IMR-90 (cell line): ENCODE measurements around the gene STUB1. TPM values are rescaled to one million over a fixed set of nuclear protein-coding genes. Genes with fewer than 3 reads are reported as not detected.

ENCODE experiments used
- ATAC-seq: fragments of 200-7000 bp; cut with Tn5 transposase; 2 replicates; pipeline ENCODE4 v1.9.1; 2020; ENCODE audit warnings: low read depth, mild to moderate bottlenecking, moderate library complexity
- BruUV-seq: library from RNA; stranded (reverse); fragments of 400-500 nt; replicated peaks from 2 replicates; lab custom pipeline; 2021; lab: Mats Ljungman, UMichigan
- CTCF ChIA-PET: fragments of 300-600 bp; formaldehyde crosslinking; extraction: SDS; loops from one replicate; lab custom pipeline; 2021; ENCODE audit warnings: antibody characterized with exemption; lab: Yijun Ruan, JAX
- POLR2A ChIA-PET: fragments of 300-600 bp; sonication (Branson Sonifier 250); formaldehyde crosslinking; loops from one replicate; lab custom pipeline; 2022; ENCODE audit warnings: antibody characterized with exemption; ENCODE audit not compliant: unreplicated experiment; lab: Charles Lee
- DNase-seq: peaks from one replicate; pipeline ENCODE4 v3.0.0; 2013
- H2AFZ ChIP-seq: replicated peaks from 2 replicates; pipeline ENCODE3; 2013; ENCODE audit warnings: low read length, mild to moderate bottlenecking; ENCODE audit not compliant: poor library complexity
- H2AK5ac ChIP-seq: 2 replicates; pipeline ENCODE4 v1.6.1; 2013; ENCODE audit warnings: low read depth, low read length, inconsistent platforms
- H2AK9ac ChIP-seq: replicated peaks from 2 replicates; pipeline ENCODE3; 2013; ENCODE audit warnings: mild to moderate bottlenecking, low read depth, low read length, moderate library complexity; ENCODE audit not compliant: poor library complexity
- H2BK120ac ChIP-seq: 2 replicates; pipeline ENCODE4 v1.6.1; 2013; ENCODE audit warnings: low read depth, low read length, inconsistent platforms
- H2BK15ac ChIP-seq: 3 replicates; pipeline ENCODE4 v1.6.1; 2013; ENCODE audit warnings: low read depth, low read length, inconsistent platforms
- H2BK20ac ChIP-seq: 2 replicates; pipeline ENCODE4 v1.6.1; 2013; ENCODE audit warnings: low read depth, mild to moderate bottlenecking, inconsistent platforms, low read length, moderate library complexity
- H2BK5ac ChIP-seq: 2 replicates; pipeline ENCODE4 v1.6.1; 2013; ENCODE audit warnings: mild to moderate bottlenecking, low read depth, low read length, inconsistent platforms; ENCODE audit not compliant: poor library complexity, severe bottlenecking
- H3K14ac ChIP-seq: replicated peaks from 2 replicates; pipeline ENCODE4 v1.6.1; 2013; ENCODE audit warnings: low read depth, low read length, inconsistent platforms
- H3K18ac ChIP-seq: 2 replicates; pipeline ENCODE4 v1.6.1; 2013; ENCODE audit warnings: low read depth, low read length, control low read depth
- H3K23ac ChIP-seq: 2 replicates; pipeline ENCODE4 v1.6.1; 2013; ENCODE audit warnings: low read depth, low read length, inconsistent platforms
- H3K27ac ChIP-seq: 2 replicates; pipeline ENCODE4 v1.5.1; 2013; ENCODE audit warnings: mild to moderate bottlenecking, control low read depth, low read length; ENCODE audit not compliant: insufficient read depth
- H3K27me3 ChIP-seq: 2 replicates; pipeline ENCODE4 v1.6.1; 2013; ENCODE audit warnings: low read length; ENCODE audit not compliant: control insufficient read depth, insufficient read depth
- H3K36me3 ChIP-seq: 2 replicates; pipeline ENCODE4 v1.6.1; 2013; ENCODE audit warnings: low read length, mixed read lengths; ENCODE audit not compliant: control insufficient read depth, insufficient read depth
- H3K4ac ChIP-seq: 2 replicates; pipeline ENCODE4 v1.6.1; 2013; ENCODE audit warnings: low read depth, low read length, inconsistent platforms
- H3K4me1 ChIP-seq: 2 replicates; pipeline ENCODE4 v1.6.1; 2013; ENCODE audit warnings: low read length, mixed read lengths; ENCODE audit not compliant: control insufficient read depth, insufficient read depth
- H3K4me2 ChIP-seq: 2 replicates; pipeline ENCODE4 v1.6.1; 2013; ENCODE audit warnings: low read depth, mild to moderate bottlenecking, control low read depth, low read length, moderate library complexity
- H3K4me3 ChIP-seq: 2 replicates; pipeline ENCODE4 v1.5.1; 2013; ENCODE audit warnings: low read depth, mild to moderate bottlenecking, control low read depth, low read length, moderate library complexity; ENCODE audit not compliant: insufficient read depth
- H3K56ac ChIP-seq: 2 replicates; pipeline ENCODE4 v1.6.1; 2013; ENCODE audit warnings: low read length, inconsistent platforms; ENCODE audit not compliant: insufficient read depth; ENCODE audit errors: extremely low read depth
- H3K79me1 ChIP-seq, 2 experiments: 2 replicates each; pipeline ENCODE4 v1.6.1; 2013; ENCODE audit warnings: low read length in 2 of 2, inconsistent platforms in 1 of 2, low read depth in 1 of 2
- H3K9ac ChIP-seq: 2 replicates; pipeline ENCODE4 v1.6.1; 2013; ENCODE audit warnings: low read depth, low read length, control low read depth
- H3K9me1 ChIP-seq: 2 replicates; pipeline ENCODE4 v1.6.1; 2013; ENCODE audit warnings: low read length, inconsistent platforms; ENCODE audit not compliant: insufficient read depth
- H3K9me3 ChIP-seq: 2 replicates; pipeline ENCODE4 v1.6.1; 2013; ENCODE audit warnings: low read length; ENCODE audit not compliant: control insufficient read depth, insufficient read depth
- H4K20me1 ChIP-seq: 2 replicates; pipeline ENCODE4 v1.6.1; 2013; ENCODE audit warnings: low read length, inconsistent platforms; ENCODE audit not compliant: insufficient read depth
- H4K5ac ChIP-seq: 2 replicates; pipeline ENCODE4 v1.6.1; 2013; ENCODE audit warnings: mild to moderate bottlenecking, low read depth, low read length, control low read depth
- H4K8ac ChIP-seq, 2 experiments: 2 replicates each; pipeline ENCODE4 v1.6.1; 2013; ENCODE audit warnings: low read depth in 2 of 2, low read length in 2 of 2, control low read depth in 1 of 2, inconsistent platforms in 1 of 2
- H4K91ac ChIP-seq: 2 replicates; pipeline ENCODE4 v1.6.1; 2013; ENCODE audit warnings: low read depth, low read length, inconsistent platforms; ENCODE audit not compliant: insufficient read depth
- BHLHE40 ChIP-seq: fragments of 150-350 bp; IDR thresholded peaks from 2 replicates; pipeline ENCODE4 v1.6.1; 2016; ENCODE audit warnings: mild to moderate bottlenecking, low read depth, low read length
- CEBPB ChIP-seq: IDR thresholded peaks from 2 replicates; pipeline ENCODE4 v1.6.1; 2012; ENCODE audit warnings: low read depth, low read length, improper control_type of control experiment
- CHD1 ChIP-seq: IDR thresholded peaks from 2 replicates; pipeline ENCODE4 v1.6.1; 2012; ENCODE audit warnings: low read depth, low read length, improper control_type of control experiment
- MAFK ChIP-seq: IDR thresholded peaks from 2 replicates; pipeline ENCODE4 v1.6.1; 2012; ENCODE audit warnings: low read depth, low read length, improper control_type of control experiment
- MAZ ChIP-seq: IDR thresholded peaks from 2 replicates; pipeline ENCODE4 v1.6.1; 2012; ENCODE audit warnings: low read depth, mild to moderate bottlenecking, low read length, improper control_type of control experiment, moderate library complexity, borderline replicate concordance
- NFE2L2 ChIP-seq: fragments of 150-350 bp; IDR thresholded peaks from 2 replicates; pipeline ENCODE4 v1.6.1; 2016; ENCODE audit warnings: low read depth, mild to moderate bottlenecking, low read length
- RAD21 ChIP-seq: IDR thresholded peaks from 2 replicates; pipeline ENCODE4 v1.6.1; 2012; ENCODE audit warnings: low read length, improper control_type of control experiment
- RCOR1 ChIP-seq: IDR thresholded peaks from 2 replicates; pipeline ENCODE4 v1.6.1; 2012; ENCODE audit warnings: mild to moderate bottlenecking, low read length, improper control_type of control experiment; ENCODE audit not compliant: insufficient replicate concordance
- RFX5 ChIP-seq: IDR thresholded peaks from 2 replicates; pipeline ENCODE4 v1.8.0; 2012; ENCODE audit warnings: low read depth, mild to moderate bottlenecking, low read length, moderate library complexity
- WGBS, 2 experiments: methylation state at CpG; one replicate each; pipeline versions ENCODE4 v1.1.5 to v1.1.7; 2013; ENCODE audit warnings: missing lambda C conversion rate in 2 of 2; ENCODE audit not compliant: insufficient read length in 1 of 2; ENCODE audit errors: extremely low coverage in 2 of 2; 5-methylcytosine and 5-hydroxymethylcytosine counted together
- dilution Hi-C: fragments of 300-500 bp; cut with HindIII; formaldehyde crosslinking; loops from one replicate; pipeline ENCODE4 v1.14.3; 2018; ENCODE audit warnings: low sequenced_read_pairs; ENCODE audit not compliant: unreplicated experiment
- in situ Hi-C: fragments of 300-500 bp; cut with MboI; formaldehyde crosslinking; loops from 3 replicates; pipeline ENCODE4 v1.14.3; 2019; ENCODE audit warnings: low sequenced_read_pairs, inconsistent platforms, mixed read lengths
- intact Hi-C: fragments of 100-400 bp; cut with micrococcal nuclease; formaldehyde crosslinking; loops from 2 replicates; pipeline ENCODE4 v1.10.0; 2022
- polyA plus RNA-seq, 3 experiments: library from polyadenylated mRNA; depleted of rRNA; stranded (reverse); fragments of >200 nt; gene quantifications; 2 replicates each; pipeline ENCODE4 v1.2.3, GENCODE V29; 2012; ENCODE audit warnings: low replicate concordance in 1 of 3
- total RNA-seq: library from RNA; depleted of rRNA; stranded (reverse); fragments of >200 nt; gene quantifications from 2 replicates; pipeline ENCODE4 v1.2.3, GENCODE V29; 2012
- TF ChIP-seq, protein P1 (sequence below): fragments of 150-350 bp; IDR thresholded peaks from 2 replicates; pipeline ENCODE4 v1.6.1; 2016; ENCODE audit warnings: low read depth, mild to moderate bottlenecking, low read length, moderate library complexity, borderline replicate concordance

The STUB1 gene
- total and polyA plus RNA-seq, 2 of the 4 experiments (the other 2 are of a cell fraction) = 183 to 186 TPM

DNA sequence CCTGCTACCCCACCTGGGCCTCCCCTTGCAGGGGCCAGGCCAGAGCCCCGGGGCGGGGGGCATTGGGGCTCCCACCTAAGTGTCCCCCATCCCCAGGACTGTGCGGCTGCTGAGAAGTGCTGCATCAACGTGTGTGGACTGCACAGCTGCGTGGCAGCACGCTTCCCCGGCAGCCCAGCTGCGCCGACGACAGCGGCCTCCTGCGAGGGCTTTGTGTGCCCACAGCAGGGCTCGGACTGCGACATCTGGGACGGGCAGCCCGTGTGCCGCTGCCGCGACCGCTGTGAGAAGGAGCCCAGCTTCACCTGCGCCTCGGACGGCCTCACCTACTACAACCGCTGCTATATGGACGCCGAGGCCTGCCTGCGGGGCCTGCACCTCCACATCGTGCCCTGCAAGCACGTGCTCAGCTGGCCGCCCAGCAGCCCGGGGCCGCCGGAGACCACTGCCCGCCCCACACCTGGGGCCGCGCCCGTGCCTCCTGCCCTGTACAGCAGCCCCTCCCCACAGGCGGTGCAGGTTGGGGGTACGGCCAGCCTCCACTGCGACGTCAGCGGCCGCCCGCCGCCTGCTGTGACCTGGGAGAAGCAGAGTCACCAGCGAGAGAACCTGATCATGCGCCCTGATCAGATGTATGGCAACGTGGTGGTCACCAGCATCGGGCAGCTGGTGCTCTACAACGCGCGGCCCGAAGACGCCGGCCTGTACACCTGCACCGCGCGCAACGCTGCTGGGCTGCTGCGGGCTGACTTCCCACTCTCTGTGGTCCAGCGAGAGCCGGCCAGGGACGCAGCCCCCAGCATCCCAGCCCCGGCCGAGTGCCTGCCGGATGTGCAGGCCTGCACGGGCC lies 47.5 kb upstream of the STUB1 start:
- Histone ChIP-seq H3K36me3 (peaks cover 12% of the 10 kb centered on the region; the same call in 1 of the 2 replicates), H3K9me3 (no peaks in the 10 kb centered on the region), H3K27ac (no peak overlapping the region), H3K4ac (no peak overlapping the region), H3K56ac (no peak overlapping the region), H3K18ac (no peak overlapping the region), H4K91ac (no peak overlapping the region), H3K4me3 (no peak overlapping the region), H2BK20ac (no peak overlapping the region), H3K79me1 (peaks cover 0 to 17% of the 10 kb centered on the region in 2 experiments; a peak in 2 of 4 replicates), H2BK120ac (no peak overlapping the region), H4K5ac (no peak overlapping the region), H2BK5ac (no peak overlapping the region), H3K4me2 (no peak overlapping the region), H3K27me3 (no peaks in the 10 kb centered on the region), H2AFZ (no peak overlapping the region), H3K4me1 (peaks cover 25% of the 10 kb centered on the region), H3K9ac (no peak overlapping the region), H2AK9ac (peak overlapping the region; percentile 55), H2BK15ac (no peak overlapping the region), H4K20me1 (peaks cover 4% of the 10 kb centered on the region), H3K23ac (no peak overlapping the region), H2AK5ac (no peak overlapping the region), H3K14ac (no peak overlapping the region), H4K8ac (no peak overlapping the region), H3K9me1 (0 out of 2 replicates have a peak, but pooled peaks cover 5% of the 10 kb centered on the region)
- DNase-seq = no peak
- intact Hi-C loops = no loop called here
- dilution Hi-C loops = no loop called here
- in situ Hi-C loops = no loop called here
- BruUV-seq = no TSS peak
- CTCF ChIA-PET = no interaction called here
- POLR2A ChIA-PET = no interaction called here
- whole genome bisulfite sequencing, 2 experiments = 93% methylated on average over 37 of the region's 67 CpGs; no CpG with 5 or more reads in 1 of the 2 experiments
- TF ChIP-seq NFE2L2 (no peak), CHD1 (no peak), CEBPB (no peak), RFX5 (no peak), RCOR1 (no peak), BHLHE40 (no peak), RAD21 (no peak), MAZ (no peak), MAFK (no peak)
- TF ChIP-seq, protein P1, sequence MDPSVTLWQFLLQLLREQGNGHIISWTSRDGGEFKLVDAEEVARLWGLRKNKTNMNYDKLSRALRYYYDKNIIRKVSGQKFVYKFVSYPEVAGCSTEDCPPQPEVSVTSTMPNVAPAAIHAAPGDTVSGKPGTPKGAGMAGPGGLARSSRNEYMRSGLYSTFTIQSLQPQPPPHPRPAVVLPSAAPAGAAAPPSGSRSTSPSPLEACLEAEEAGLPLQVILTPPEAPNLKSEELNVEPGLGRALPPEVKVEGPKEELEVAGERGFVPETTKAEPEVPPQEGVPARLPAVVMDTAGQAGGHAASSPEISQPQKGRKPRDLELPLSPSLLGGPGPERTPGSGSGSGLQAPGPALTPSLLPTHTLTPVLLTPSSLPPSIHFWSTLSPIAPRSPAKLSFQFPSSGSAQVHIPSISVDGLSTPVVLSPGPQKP = no peak
- no peak for ATAC-seq
